BJ (cell line): ENCODE measurements around the gene CENPP. TPM values are rescaled to one million over a fixed set of nuclear protein-coding genes. Genes with fewer than 3 reads are reported as not detected.

Source experiments
- CTCF ChIA-PET: fragments of 350-600 bp; formaldehyde crosslinking; extraction: SDS; loops from one replicate; lab custom pipeline; 2021; ENCODE audit warnings: antibody characterized with exemption, inconsistent platforms; lab: Yijun Ruan, JAX
- POLR2A ChIA-PET: fragments of 300-600 bp; sonication (Branson Sonifier 250); formaldehyde crosslinking; extraction: SDS; loops from one replicate; lab custom pipeline; 2021; ENCODE audit warnings: antibody characterized with exemption; lab: Charles Lee
- DNase-seq: peaks from one replicate; pipeline ENCODE4 v3.0.0-alpha.2; 2011; ENCODE audit warnings: low read depth
- H3K27me3 ChIP-seq: 2 replicates; pipeline ENCODE4 v1.6.0; 2011; ENCODE audit warnings: low read length; ENCODE audit not compliant: control insufficient read depth, insufficient read depth
- H3K36me3 ChIP-seq: 2 replicates; pipeline ENCODE4 v1.5.1; 2011; ENCODE audit warnings: low read length; ENCODE audit not compliant: control insufficient read depth, insufficient read depth
- H3K4me3 ChIP-seq: 2 replicates; pipeline ENCODE4 v1.5.1; 2011; ENCODE audit warnings: low read depth, mild to moderate bottlenecking, control low read depth, low read length
- polyA plus RNA-seq: library from polyadenylated mRNA; depleted of rRNA; stranded (reverse); fragments of >200 nt; gene quantifications from 2 replicates; pipeline ENCODE4 v1.2.3, GENCODE V29; 2011
- TF ChIP-seq, protein P1 (sequence below): IDR thresholded peaks from 2 replicates; pipeline ENCODE4 v1.5.1; 2011; ENCODE audit warnings: low read depth, mild to moderate bottlenecking, control low read depth, inconsistent platforms, low read length, moderate library complexity; ENCODE audit not compliant: insufficient read depth

CENPP gene
- polyA plus RNA-seq, 1 experiment, result 1.3 TPM

DNA sequence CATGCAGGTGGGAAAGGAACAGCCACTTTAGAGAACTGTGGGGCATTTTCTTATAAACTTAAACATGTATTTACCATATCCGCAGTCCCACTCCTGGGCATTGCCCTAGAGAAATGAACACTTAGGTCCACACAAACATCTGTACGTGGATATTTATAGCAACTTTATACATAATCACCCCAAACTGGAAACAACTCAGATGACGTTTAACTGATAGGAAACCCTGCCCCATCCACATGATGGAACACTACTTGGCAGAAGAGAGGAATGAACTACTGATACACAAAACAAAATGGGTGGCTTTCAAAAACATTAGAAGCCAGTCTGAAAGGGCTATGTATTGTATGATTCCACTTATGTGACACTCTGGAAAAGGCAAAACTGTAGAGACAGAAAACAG is 187.6 kb downstream of the CENPP start:
- ChIA-PET POLR2A (no interaction called here), CTCF (interaction anchor here (0.7 kb wide), 1 partner anchor 98 kb away, joined by 3 read pairs; no protein-coding TSS in a partner anchor)
- Histone ChIP-seq H3K36me3 (no peaks in the 10 kb centered on the region), H3K4me3 (no peak overlapping the region), H3K27me3 (no peaks in the 10 kb centered on the region)
- no peak for DNase-seq
- TF ChIP-seq, protein P1, sequence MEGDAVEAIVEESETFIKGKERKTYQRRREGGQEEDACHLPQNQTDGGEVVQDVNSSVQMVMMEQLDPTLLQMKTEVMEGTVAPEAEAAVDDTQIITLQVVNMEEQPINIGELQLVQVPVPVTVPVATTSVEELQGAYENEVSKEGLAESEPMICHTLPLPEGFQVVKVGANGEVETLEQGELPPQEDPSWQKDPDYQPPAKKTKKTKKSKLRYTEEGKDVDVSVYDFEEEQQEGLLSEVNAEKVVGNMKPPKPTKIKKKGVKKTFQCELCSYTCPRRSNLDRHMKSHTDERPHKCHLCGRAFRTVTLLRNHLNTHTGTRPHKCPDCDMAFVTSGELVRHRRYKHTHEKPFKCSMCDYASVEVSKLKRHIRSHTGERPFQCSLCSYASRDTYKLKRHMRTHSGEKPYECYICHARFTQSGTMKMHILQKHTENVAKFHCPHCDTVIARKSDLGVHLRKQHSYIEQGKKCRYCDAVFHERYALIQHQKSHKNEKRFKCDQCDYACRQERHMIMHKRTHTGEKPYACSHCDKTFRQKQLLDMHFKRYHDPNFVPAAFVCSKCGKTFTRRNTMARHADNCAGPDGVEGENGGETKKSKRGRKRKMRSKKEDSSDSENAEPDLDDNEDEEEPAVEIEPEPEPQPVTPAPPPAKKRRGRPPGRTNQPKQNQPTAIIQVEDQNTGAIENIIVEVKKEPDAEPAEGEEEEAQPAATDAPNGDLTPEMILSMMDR, result no peak

DNA sequence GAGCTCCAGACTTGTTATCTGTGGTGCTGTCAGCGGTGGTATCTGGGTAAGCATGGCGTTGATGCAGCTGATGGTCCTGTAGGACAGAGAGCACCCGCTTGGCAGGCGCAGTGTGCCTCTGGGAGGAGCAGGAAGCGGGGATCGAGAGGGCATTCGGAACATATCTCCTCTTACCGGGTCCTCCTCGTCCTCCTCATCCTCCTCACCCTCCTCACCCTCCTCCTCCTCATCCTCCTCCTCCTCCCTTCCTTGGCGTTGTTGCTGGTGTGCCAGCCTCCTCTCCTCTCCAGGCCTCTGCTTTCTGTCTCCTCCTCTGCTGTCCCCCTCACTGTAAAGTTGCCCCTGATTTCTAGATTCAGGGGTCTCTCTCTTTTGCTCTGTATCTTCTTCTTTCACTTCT is 188.9 kb downstream of the CENPP start:
- H3K4me3 ChIP-seq, result no peak overlapping the region
- no peak for DNase-seq
- CTCF ChIA-PET, result no interaction called here
- TF ChIP-seq, protein P1, result no peak
- H3K36me3 ChIP-seq, result no peaks in the 10 kb centered on the region
- POLR2A ChIA-PET, result no interaction called here
- no peaks in the 10 kb centered on the region for H3K27me3 ChIP-seq

DNA sequence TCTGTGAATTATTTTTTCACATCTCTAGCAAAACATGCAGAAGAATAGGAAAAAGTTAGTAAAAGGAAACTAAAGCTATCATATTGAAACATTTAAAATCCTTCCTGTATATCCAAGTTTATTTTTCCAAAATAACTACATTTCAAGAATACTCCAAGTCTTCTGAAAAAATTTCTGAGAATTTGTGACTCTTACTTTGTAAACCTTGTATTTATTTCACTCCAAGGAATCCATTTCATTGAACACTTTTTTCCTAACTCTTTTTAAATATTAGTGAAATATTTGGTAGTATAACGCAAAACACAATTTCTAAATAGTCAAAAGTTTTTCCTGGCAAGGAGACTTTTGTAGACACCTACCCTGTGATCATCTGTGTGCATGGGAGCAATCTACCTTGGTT is 190.8 kb downstream of the CENPP start:
- TF ChIP-seq, protein P1, result no peak
- POLR2A ChIA-PET, result no interaction called here
- Histone ChIP-seq H3K27me3 (no peaks in the 10 kb centered on the region), H3K36me3 (no peaks in the 10 kb centered on the region), H3K4me3 (no peak overlapping the region)
- no peak for DNase-seq
- CTCF ChIA-PET, result interaction anchor here (1.8 kb wide), 1 partner anchor 10 kb away, joined by 5 read pairs; no protein-coding TSS in a partner anchor

DNA sequence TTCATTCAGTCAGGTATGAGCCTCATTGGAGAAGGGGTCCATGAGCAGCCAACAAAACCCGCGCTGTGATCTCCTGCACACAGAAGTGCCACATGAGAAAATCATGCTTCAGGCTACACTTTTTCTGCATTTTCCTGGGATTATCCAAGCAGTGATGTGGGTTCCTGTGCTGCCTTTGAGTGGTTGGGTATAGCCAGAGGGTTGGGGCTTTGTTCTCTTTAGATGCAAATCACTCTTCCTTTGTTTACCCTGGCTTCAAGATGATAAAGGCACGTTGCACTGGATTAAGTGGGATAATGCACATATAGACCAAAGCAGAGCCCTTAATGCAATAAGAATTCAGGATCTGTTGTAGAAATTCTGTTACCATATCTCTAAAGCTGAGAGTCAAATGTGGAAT is 191.3 kb downstream of the CENPP start:
- no peak for DNase-seq
- no peaks in the 10 kb centered on the region for H3K27me3 ChIP-seq
- CTCF ChIA-PET, result interaction anchor here (1.8 kb wide), 1 partner anchor 9 kb away, joined by 5 read pairs; no protein-coding TSS in a partner anchor
- POLR2A ChIA-PET, result no interaction called here
- TF ChIP-seq, protein P1, result no peak
- no peaks in the 10 kb centered on the region for H3K36me3 ChIP-seq
- no peak overlapping the region for H3K4me3 ChIP-seq

DNA sequence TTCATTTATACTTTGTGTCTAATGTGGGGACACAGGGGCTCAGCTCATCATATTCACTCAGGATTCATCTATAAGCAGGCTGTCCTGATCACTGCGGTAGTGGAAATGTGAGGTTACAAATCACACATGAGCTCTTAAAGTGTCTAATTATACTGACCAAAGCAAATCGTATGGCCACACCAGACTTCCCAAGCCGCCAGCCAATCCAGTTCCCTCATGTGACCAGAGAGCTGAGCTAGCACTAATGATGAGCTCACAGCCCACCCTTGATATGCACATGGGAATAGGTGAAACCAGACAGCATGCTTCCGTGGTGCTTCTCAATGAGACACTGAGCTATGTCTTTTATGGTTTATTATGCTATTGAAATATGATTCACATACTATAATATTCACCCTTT is 192.4 kb downstream of the CENPP start:
- no peak for DNase-seq
- Histone ChIP-seq H3K27me3 (no peaks in the 10 kb centered on the region), H3K4me3 (no peak overlapping the region), H3K36me3 (no peaks in the 10 kb centered on the region)
- ChIA-PET CTCF (interaction anchor here (1.2 to 1.8 kb wide), 3 partner anchors 10 to 116 kb away, joined by 3 to 4 read pairs (median 3); no protein-coding TSS in a partner anchor), POLR2A (no interaction called here)
- TF ChIP-seq, protein P1, result no peak
